NCI-H187 treated with DMSO at 0.1 percent for 48 hours (cell line): Measurements from ENCODE around the gene EPHA8.

Experiments used
- DNase-seq: peaks from one replicate; lab custom pipeline; 2025; lab: John Stamatoyannopoulos, UW

EPHA8 gene

GRCh38 chr1:22619252-22619651, 56.0 kb downstream of the EPHA8 start:
- no peak for DNase-seq

DNA sequence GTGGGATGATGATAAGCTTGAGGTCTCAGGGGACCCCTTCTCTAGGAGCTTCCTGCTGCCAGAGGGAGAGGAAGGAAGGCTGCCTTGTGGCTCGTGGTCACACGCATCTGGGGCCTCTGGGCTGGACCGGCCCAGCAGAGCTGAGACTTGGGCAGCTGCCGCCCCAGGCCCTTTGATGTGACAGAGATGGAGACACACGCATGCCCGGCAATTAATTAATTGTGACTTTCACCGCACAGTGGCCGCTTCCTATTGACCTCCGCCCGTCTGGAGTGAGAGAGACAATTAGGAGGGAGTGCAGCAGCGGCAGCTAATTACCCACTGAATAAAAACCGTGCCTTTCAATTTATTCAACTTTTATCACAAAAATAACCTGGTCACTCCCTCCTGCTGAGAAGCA, 56.5 kb downstream of the EPHA8 start:
- no peak for DNase-seq

GRCh38 chr1:22621761-22622160, 58.5 kb downstream of the EPHA8 start:
- no peak for DNase-seq

GRCh38 chr1:22625262-22625925, 62.1 kb downstream of the EPHA8 start:
- DNase-seq: no peak

GRCh38 chr1:22626237-22627157, 63.2 kb downstream of the EPHA8 start:
- DNase-seq: no peak

- no peak for DNase-seq
Measured at GRCh38 chr1:22627331-22627730, 64.0 kb downstream of the EPHA8 start.

DNA sequence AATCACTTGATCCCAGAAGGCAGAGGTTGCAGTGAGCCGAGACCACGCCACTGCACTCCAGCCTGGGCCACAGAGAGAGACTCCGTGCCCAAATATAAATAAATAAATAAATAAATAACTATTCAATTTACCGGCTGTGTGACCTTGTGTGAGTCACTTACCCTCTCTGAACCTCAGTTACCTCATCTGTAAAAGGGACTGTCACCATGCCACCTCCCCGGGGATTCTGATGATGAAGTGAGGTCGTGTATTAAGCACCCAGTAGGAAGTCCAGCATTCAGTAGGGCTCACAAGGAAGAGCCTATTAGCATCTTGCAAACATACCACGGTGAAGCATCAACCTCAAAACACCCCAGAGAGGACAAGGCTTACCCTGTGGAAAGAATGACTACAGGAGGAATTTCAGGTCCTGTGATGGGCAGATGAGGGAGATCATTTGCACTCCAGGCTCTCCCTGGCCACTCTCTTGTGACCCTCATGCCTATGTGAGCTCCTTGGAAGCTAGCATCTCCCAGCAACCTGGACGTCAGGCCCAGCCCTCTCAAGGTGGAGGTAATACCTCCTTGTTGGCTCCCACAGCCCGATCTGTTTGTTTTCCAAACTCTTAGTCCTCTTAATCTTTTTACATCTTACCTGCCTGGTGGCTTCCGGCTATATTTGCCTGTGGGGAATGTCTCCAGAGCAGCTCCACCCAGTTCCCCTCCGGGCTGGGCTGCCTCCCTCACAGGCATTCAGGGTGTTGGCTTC, 65.6 kb downstream of the EPHA8 start:
- DNase-seq: no peak

GRCh38 chr1:22629886-22630285, 66.6 kb downstream of the EPHA8 start:
- DNase-seq: no peak

DNA sequence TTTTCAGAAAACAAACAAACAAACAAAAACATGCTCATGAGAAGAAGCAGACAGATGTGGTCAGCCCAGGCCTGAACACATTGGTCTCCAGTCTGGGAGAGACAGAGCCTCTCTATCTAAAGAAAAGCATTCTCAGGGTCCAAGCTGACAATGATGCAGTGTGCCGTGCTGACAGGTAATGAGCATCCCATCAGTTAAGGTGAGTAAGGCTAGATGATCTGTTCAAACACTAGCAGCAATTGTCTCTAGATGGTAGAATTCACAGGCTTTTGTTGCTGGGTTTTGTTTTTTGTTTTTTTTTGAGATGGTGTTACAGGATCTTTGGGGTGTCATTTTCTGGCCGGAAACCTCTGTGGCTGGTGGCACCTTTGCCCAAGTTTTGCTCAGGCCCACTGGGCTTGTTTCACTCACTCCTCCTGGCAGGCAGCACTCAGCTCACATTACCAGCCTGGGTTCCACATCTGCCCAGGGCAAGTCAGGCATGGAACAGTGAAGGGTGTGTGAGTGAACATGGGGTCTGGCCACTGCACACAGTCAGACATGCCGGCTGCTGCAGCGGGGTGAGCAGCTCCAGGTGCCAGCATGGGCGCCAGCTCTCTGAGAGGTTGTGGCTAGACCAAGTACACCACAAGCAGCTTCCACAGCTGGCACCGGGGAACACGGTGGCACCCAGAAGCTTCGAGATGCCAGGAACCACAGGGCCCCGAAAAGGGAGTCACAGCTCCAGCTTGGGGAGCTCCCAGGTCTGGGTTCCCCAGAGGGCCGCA, 70.6 kb downstream of the EPHA8 start:
- DNase-seq: no peak

DNA sequence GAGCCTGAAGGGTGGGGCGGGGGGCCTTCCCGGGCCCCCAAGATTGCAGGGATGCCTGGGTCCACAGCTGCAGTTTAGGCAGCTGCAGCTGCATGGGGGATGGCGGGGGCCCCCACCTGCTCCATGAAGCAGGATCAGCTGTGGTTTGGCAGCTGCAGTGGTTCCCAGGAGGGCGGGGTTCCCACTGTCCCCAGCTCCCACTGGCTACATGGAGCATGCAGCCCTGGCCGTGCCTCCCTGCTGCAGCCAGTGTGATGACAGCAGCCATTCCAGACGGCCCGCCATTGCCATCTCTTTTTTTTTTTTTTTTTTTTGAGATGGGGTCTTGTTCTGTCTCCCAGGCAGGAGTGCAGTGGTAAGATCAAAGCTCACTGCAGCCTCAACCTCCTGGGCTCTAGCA, 72.1 kb downstream of the EPHA8 start:
- DNase-seq: no peak

DNA sequence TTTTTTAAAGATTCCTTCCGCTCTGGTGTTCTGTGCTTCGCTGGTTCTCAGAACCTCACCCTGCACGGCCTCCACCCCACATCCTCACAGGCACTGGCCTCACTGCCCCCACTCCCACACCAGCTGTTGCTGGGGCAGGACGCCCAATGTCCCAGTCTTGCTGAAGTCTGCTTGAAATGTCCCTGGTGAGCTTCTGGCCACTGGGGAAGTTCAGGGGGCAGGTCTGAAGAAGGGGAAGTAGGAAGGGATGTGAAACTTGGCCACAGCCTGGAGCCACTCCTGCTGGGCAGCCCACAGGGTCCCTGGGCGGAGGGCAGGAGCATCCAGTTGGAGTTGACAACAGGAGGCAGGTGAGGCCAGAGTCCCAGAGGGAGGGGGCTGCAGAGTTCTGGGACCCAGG, 73.1 kb downstream of the EPHA8 start, which contains the start of gene C1QA:
C1QA (plus strand) TSS at position 276 of the 400 bp plus-strand sequence. CDS start 989 bp downstream, outside the sequence.
- DNase-seq: no peak

- DNase-seq: no peak
Measured at GRCh38 chr1:22636927-22637326, 73.6 kb downstream of the EPHA8 start.

GRCh38 chr1:22637907-22638445, 74.7 kb downstream of the EPHA8 start:
- no peak for DNase-seq

- DNase-seq: no peak
Measured at GRCh38 chr1:22638476-22639234, 75.4 kb downstream of the EPHA8 start.

GRCh38 chr1:22639286-22639685, 76.0 kb downstream of the EPHA8 start:
- no peak for DNase-seq

DNA sequence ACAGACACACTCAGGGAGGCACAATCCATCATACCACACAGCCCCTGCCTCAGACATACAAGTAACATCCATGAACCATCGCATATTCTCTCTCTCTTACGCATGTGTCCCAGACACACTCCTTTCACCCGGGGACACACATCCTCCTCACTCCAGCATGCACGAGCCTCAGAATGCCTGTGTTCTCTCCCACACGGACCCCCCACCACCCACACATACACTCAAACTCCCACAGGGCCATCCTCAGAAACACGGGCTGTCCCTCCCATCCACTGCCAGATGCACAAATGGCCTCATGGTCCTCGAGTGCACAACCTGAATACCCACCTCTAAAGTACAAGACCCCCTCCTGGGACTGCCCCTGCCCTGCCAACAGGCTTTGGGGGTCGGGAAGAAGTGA, 78.0 kb downstream of the EPHA8 start:
- no peak for DNase-seq

DNA sequence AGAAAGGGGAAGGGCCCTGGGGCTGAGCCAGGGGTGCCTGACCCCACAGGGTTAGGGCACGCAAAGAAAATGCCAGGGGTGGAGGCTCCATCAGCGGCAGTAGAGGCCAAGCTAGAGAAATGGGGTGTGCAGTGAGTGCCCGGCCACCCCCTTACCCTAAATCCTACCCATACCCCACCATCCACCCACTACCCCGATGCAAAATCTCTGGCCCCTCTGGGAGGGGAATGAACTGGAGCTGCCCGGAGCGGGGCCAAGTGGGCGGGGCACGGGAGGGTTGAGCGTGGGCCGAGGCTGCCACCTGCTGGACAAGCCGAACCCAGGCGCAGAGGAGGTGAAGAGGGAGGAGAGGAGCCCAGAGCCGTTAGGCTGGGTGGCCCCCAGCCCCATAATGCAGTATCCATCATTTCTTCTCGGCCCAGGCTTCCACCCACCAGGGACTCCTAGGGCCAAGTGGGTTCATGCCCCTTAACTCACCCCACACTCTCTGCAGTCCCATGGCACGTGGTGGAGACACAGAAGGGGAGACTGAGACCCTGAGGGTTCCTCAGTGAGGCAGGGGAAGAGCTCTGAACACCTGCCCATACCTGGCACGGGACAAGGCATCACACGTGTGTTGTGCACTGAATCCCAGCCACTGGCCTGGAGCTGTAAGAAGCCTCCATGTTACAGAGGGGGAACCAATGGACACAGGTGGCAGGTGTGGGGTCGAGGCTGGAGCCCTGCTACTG, 78.8 kb downstream of the EPHA8 start:
- no peak for DNase-seq

DNA sequence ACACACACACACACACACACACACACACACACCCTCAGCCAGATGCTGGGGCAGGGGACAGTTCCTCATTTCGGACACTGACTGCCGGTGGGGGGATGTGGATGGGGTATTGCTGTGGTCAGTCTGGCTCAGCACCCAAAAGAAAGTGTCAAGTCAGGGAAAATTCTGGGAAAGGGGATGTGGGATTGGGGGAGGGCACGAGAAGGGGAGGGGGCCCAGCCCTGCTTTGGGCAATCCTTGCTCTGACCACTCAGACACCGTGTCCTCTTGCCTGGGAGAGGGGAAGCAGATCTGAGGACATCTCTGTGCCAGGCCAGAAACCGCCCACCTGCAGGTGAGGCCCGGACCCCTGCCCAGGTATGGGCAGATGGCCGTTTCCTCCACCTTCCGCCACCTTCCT, 80.1 kb downstream of the EPHA8 start, which contains the start of gene C1QC:
C1QC (plus strand) TSS at position 253 of the 400 bp plus-strand sequence. CDS start 391 bp downstream, outside the sequence.
- no peak for DNase-seq

DNA sequence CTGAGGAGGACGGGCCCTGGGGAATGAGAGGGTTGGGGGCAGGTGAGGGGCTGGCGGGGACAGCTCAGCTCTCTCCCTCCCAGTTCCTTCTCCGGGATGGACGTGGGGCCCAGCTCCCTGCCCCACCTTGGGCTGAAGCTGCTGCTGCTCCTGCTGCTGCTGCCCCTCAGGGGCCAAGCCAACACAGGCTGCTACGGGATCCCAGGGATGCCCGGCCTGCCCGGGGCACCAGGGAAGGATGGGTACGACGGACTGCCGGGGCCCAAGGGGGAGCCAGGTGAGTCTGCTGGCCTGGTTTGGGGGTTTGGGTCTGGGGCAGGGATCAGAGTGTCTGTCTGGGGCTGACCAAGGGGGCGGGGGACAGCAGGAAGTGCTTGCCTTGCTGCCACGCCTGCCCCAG, 80.6 kb downstream of the EPHA8 start:
- no peak for DNase-seq

DNA sequence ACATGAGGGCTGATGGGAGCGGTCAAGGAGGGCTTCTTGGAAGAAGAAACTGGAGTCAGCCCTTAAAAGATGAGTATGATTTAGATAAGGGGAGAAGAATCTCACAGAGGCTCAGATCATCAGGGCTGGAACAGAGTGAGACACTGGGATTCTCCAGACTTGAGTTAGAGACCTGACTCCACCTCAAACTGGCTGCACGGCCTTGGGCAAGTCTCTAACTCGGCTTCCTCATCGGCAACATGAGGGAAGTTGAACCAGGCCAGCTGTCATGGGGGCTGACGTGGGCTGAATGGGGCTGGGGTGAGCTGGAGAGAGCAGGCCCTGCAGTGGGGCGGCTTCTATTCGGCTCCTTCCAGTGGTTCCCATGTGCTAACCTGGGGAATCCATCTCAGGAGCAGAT, 82.6 kb downstream of the EPHA8 start:
- DNase-seq: no peak
